Fibroblast of lung (primary cell): Measurements from ENCODE around the gene CRY1. TPM values are rescaled to one million over a fixed set of nuclear protein-coding genes. Genes with fewer than 3 reads are reported as not detected.

Source experiments
- DNase-seq, 2 donors: peaks; one replicate each; pipeline versions ENCODE4 v3.0.0 to v3.0.0-alpha.2; 2010; ENCODE audit warnings: low read depth in 2 of 2
- H2AFZ ChIP-seq: 2 replicates; pipeline ENCODE4 v1.5.1; 2012; ENCODE audit warnings: low read length, control low read depth, inconsistent platforms
- H3K27ac ChIP-seq: 2 replicates; pipeline ENCODE4 v1.5.1; 2011; ENCODE audit warnings: low read length, control low read depth; ENCODE audit not compliant: insufficient read depth
- H3K27me3 ChIP-seq: 2 replicates; pipeline ENCODE4 v1.5.1; 2011; ENCODE audit warnings: mild to moderate bottlenecking, low read length; ENCODE audit not compliant: control insufficient read depth, insufficient read depth
- H3K36me3 ChIP-seq: 2 replicates; pipeline ENCODE4 v1.5.1; 2011; ENCODE audit warnings: low read length; ENCODE audit not compliant: control insufficient read depth, insufficient read depth
- H3K4me1 ChIP-seq: 2 replicates; pipeline ENCODE4 v1.5.1; 2011; ENCODE audit warnings: low read length; ENCODE audit not compliant: control insufficient read depth, insufficient read depth; ENCODE audit errors: extremely low read depth
- H3K4me2 ChIP-seq: 2 replicates; pipeline ENCODE4 v1.5.1; 2011; ENCODE audit warnings: low read length, control low read depth; ENCODE audit not compliant: insufficient read depth; ENCODE audit errors: extremely low read depth
- H3K4me3 ChIP-seq, 4 experiments: fragments of 200-600 bp in 1 of 4; sonication (generic) in 1 of 4; replicated peaks in 1 of 4; 2 replicates each; pipeline ENCODE4 v1.5.1; 2011 to 2016; ENCODE audit warnings: low read length in 4 of 4, low read depth in 3 of 4, mild to moderate bottlenecking in 3 of 4, control low read depth in 2 of 4, inconsistent platforms in 1 of 4, mixed read lengths in 1 of 4; ENCODE audit not compliant: insufficient read depth in 1 of 4; ENCODE audit errors: control extremely low read depth in 1 of 4
- H3K79me2 ChIP-seq: 2 replicates; pipeline ENCODE4 v1.5.1; 2012; ENCODE audit warnings: mild to moderate bottlenecking, low read length, inconsistent platforms; ENCODE audit not compliant: control insufficient read depth, insufficient read depth
- H3K9ac ChIP-seq: 2 replicates; pipeline ENCODE4 v1.5.1; 2011; ENCODE audit warnings: mild to moderate bottlenecking, low read length, control low read depth; ENCODE audit not compliant: insufficient read depth
- H3K9me3 ChIP-seq: 2 replicates; pipeline ENCODE4 v1.5.1; 2012; ENCODE audit warnings: low read depth, low read length; ENCODE audit not compliant: control insufficient read depth, insufficient read depth
- H4K20me1 ChIP-seq: 2 replicates; pipeline ENCODE4 v1.5.1; 2011; ENCODE audit warnings: low read length; ENCODE audit not compliant: control insufficient read depth, insufficient read depth; ENCODE audit errors: extremely low read depth
- EZH2 ChIP-seq: IDR thresholded peaks from 2 replicates; pipeline ENCODE4 v1.5.1; 2012; ENCODE audit warnings: low read length, control low read depth, mild to moderate bottlenecking; ENCODE audit errors: missing control alignments
- polyA plus RNA-seq, 2 donors: library from polyadenylated mRNA; depleted of rRNA in 1 of 2; stranded (reverse) in 1 of 2; unstranded in 1 of 2; fragments of >200 nt; gene quantifications; 2 replicates each; pipeline ENCODE4 v1.2.1, GENCODE V29; 2011 to 2012; ENCODE audit warnings: missing spikeins in 1 of 2
- total RNA-seq: library from RNA; depleted of rRNA; stranded (reverse); fragments of >200 nt; gene quantifications from 2 replicates; pipeline ENCODE4 v1.2.1, GENCODE V29; 2014
- TF ChIP-seq, protein P1 (sequence below), 2 donors: IDR thresholded peaks in 1 of 2; conservative IDR thresholded peaks in 1 of 2; 1 replicate in 1 of 2; 2 replicates in 1 of 2; pipeline ENCODE4 v1.5.1; 2011 to 2012; ENCODE audit warnings: low read length in 2 of 2, control low read depth in 1 of 2, inconsistent platforms in 1 of 2, low read depth in 1 of 2, mild to moderate bottlenecking in 1 of 2

CRY1 gene
- total and polyA plus RNA-seq, 2 donors (not counting 1 experiment from before 2014, with no cell fraction given): 9.6 to 12.9 TPM

DNA sequence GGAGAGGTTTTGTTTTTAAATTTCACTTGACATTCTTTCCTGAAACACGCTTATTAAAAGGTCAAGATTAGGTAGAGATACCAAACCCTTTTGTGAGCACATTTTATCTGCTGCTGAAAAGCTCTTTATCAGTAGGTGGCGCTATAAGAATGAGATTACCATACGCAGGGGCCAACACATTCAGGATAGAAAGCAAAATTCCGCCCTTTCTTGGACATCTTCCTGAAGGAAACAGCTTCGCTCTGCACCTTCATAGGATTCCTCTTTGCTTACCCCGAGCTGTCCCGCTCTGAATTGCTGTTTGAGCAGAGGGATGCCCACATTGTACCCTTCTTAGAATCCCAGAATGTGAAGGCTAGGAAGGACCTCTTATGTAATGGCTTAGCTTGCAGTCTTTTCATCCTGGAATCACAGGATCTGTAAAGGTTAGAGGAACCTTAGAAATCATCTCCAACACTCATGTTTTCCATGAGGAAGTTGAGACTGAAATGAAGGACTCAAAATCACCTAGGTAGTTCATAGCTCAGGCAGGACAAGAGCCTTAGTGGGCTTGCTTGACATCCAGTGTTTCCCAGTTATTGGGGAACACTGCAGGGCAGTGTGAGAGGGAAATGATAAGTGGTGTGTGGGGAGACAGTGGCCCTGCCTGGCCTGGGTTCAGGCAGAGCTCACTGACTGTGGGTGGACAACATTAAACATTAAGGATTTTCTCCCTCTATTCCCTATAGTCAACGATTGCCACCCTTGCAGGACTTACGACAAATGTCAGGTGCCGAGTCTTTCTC, 38.7 kb upstream of the CRY1 start:
- Histone ChIP-seq H3K27me3 (no peaks in the 10 kb centered on the region), H3K4me2 (peak overlapping the region; percentile 67), H3K36me3 (no peaks in the 10 kb centered on the region), H3K27ac (no peak overlapping the region), H4K20me1 (no peaks in the 10 kb centered on the region), H3K4me3 (no peak overlapping the region), H3K4me1 (no peaks in the 10 kb centered on the region), H3K79me2 (no peaks in the 10 kb centered on the region), H2AFZ (peak overlapping the region; percentile 44), H3K9me3 (no peaks in the 10 kb centered on the region), H3K9ac (no peak overlapping the region)
- DNase-seq: peak; percentile 54 to 70
- no peak for TF ChIP-seq EZH2
- TF ChIP-seq, protein P1, sequence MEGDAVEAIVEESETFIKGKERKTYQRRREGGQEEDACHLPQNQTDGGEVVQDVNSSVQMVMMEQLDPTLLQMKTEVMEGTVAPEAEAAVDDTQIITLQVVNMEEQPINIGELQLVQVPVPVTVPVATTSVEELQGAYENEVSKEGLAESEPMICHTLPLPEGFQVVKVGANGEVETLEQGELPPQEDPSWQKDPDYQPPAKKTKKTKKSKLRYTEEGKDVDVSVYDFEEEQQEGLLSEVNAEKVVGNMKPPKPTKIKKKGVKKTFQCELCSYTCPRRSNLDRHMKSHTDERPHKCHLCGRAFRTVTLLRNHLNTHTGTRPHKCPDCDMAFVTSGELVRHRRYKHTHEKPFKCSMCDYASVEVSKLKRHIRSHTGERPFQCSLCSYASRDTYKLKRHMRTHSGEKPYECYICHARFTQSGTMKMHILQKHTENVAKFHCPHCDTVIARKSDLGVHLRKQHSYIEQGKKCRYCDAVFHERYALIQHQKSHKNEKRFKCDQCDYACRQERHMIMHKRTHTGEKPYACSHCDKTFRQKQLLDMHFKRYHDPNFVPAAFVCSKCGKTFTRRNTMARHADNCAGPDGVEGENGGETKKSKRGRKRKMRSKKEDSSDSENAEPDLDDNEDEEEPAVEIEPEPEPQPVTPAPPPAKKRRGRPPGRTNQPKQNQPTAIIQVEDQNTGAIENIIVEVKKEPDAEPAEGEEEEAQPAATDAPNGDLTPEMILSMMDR (conservative IDR thresholded peaks at IDR 0.05 in 1 of 2, IDR thresholded peaks at IDR 0.05 in 1 of 2; ENCODE audit: low read depth in 1 of 2, low read length in 2 of 2): peak; percentile 87 to 93

DNA sequence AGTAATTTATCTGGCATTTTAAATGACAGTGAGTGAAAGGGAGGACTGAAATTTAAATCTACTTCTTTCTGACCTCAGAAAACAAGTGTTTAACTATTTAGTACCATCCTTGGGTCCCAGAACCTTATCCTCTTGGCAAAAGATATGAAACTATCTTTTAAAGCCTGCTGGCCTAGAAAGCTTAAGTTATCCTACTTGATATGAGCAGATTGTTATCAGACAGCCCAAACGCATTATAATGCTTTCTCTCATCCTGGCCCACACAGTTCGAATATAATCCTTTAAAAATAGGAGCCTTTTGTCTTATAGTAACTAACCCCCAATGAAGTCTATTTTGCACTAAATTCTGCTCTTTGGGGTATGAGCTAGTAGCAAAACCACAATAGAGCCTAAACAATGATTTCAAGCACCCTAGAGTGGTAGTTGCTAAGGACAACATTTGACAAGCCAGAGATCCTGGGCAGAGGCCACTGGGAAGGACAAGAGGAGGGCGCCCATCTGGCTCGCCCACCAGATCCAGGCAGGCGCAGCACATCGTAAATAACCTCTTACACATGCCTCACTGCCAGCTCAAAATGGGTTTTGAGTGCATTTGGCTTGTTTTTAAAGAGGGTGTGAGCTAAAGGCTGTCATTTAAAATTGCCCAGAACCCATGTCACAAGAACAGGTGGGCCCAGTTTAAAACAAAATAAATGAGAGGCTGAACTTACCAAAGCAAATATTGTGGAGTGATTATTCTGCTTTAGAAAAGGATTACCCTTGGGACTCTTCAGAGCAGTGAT, 37.7 kb upstream of the CRY1 start:
- Histone ChIP-seq H2AFZ (no peak overlapping the region), H3K27me3 (no peaks in the 10 kb centered on the region), H3K9ac (no peak overlapping the region), H3K4me2 (no peak overlapping the region), H3K36me3 (no peaks in the 10 kb centered on the region), H3K4me1 (no peaks in the 10 kb centered on the region), H3K27ac (no peak overlapping the region), H4K20me1 (no peaks in the 10 kb centered on the region), H3K9me3 (no peaks in the 10 kb centered on the region), H3K4me3 (no peak overlapping the region), H3K79me2 (no peaks in the 10 kb centered on the region)
- no peak for TF ChIP-seq EZH2
- TF ChIP-seq, protein P1 (conservative IDR thresholded peaks at IDR 0.05 in 1 of 2, IDR thresholded peaks at IDR 0.05 in 1 of 2; ENCODE audit: low read depth in 1 of 2, low read length in 2 of 2): no peak
- no peak for DNase-seq

DNA sequence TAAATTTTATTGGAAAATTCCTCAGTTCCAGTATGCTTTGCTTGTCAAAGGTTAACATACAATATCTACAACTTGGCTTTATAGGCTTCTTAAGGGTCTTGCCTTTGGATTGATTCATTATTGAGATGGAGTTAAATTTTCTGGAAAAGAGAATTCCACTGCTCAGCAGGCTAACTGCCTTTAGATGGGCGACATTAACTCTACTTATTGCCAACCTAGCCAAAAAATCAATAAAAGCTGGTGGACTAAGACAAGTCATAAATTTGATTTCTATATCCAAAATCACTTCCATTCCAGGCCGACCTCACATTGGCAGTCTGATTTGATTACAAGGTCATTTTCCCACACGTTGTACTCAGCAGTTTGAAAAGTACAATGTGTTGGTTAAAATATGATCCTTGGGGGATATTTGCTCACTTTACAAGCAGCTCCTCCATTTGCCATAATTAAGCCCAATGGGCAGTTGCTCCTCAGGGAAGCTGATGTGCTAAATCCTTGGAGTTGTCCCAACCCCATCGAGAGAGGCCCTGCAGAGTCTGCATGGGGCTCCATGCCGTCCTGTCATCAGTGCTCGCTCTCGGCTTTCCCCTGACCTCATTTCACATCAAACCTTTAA, 36.1 kb upstream of the CRY1 start:
- Histone ChIP-seq H3K36me3 (no peaks in the 10 kb centered on the region), H3K9me3 (no peaks in the 10 kb centered on the region), H3K4me3 (no peak overlapping the region), H3K27me3 (no peaks in the 10 kb centered on the region), H3K4me2 (no peak overlapping the region), H4K20me1 (no peaks in the 10 kb centered on the region), H3K4me1 (no peaks in the 10 kb centered on the region), H3K9ac (no peak overlapping the region), H3K27ac (no peak overlapping the region), H3K79me2 (no peaks in the 10 kb centered on the region), H2AFZ (no peak overlapping the region)
- TF ChIP-seq, protein P1 (conservative IDR thresholded peaks at IDR 0.05 in 1 of 2, IDR thresholded peaks at IDR 0.05 in 1 of 2; ENCODE audit: low read depth in 1 of 2, low read length in 2 of 2): no peak
- TF ChIP-seq EZH2: no peak
- no peak for DNase-seq
